WTC11 (cell line): ENCODE measurements around the gene FAM151A. TPM values are rescaled to one million over a fixed set of nuclear protein-coding genes. Genes with fewer than 3 reads are reported as not detected.

ENCODE experiments used
- ATAC-seq: fragments of 200-7000 bp; cut with Tn5 transposase; 2 replicates; pipeline ENCODE4 v1.10.0; 2021; ENCODE audit warnings: mild to moderate bottlenecking, moderate library complexity
- CTCF ChIA-PET: fragments of 300-600 bp; sonication (Branson Sonifier 250); formaldehyde crosslinking; loops from one replicate; lab custom pipeline; 2021; ENCODE audit warnings: antibody characterized with exemption; lab: Charles Lee
- POLR2A ChIA-PET: fragments of 350-600 bp; sonication (Branson Sonifier 250); formaldehyde crosslinking; loops from one replicate; lab custom pipeline; 2021; ENCODE audit warnings: antibody characterized with exemption; lab: Charles Lee
- DNase-seq: peaks from one replicate; pipeline ENCODE4 v3.0.0; 2021; ENCODE audit warnings: low spot score
- H3K27ac Mint-ChIP-seq: 2 replicates; pipeline ENCODE4 v1.8.0; 2021; ENCODE audit warnings: mixed read lengths
- H3K27me3 Mint-ChIP-seq: 2 replicates; pipeline ENCODE4 v1.8.0; 2021; ENCODE audit warnings: low read depth, mild to moderate bottlenecking, moderate library complexity, mixed read lengths
- H3K36me3 Mint-ChIP-seq: 2 replicates; pipeline ENCODE4 v1.8.0; 2021; ENCODE audit warnings: mixed read lengths
- H3K4me1 Mint-ChIP-seq: 2 replicates; pipeline ENCODE4 v1.8.0; 2022; ENCODE audit warnings: mixed read lengths
- H3K4me3 Mint-ChIP-seq: 2 replicates; pipeline ENCODE4 v1.8.0; 2021; ENCODE audit warnings: mild to moderate bottlenecking, moderate library complexity, mixed read lengths
- H3K9me3 Mint-ChIP-seq: 2 replicates; pipeline ENCODE4 v1.8.0; 2021; ENCODE audit warnings: mixed read lengths
- ARID4B ChIP-seq: sonication (generic); formaldehyde crosslinking; IDR thresholded peaks from 2 replicates; pipeline ENCODE4 v1.8.0; 2023; ENCODE audit warnings: missing genetic modification reagents, mild to moderate bottlenecking, borderline replicate concordance
- CREM ChIP-seq: sonication (generic); formaldehyde crosslinking; IDR thresholded peaks from 2 replicates; pipeline ENCODE4 v1.8.1; 2022; ENCODE audit warnings: mild to moderate bottlenecking, missing genetic modification reagents, moderate library complexity
- E2F1 ChIP-seq: sonication (generic); formaldehyde crosslinking; IDR thresholded peaks from 2 replicates; pipeline ENCODE4 v1.8.0; 2022; ENCODE audit warnings: mild to moderate bottlenecking, missing genetic modification reagents
- MLX ChIP-seq: sonication (generic); formaldehyde crosslinking; IDR thresholded peaks from 2 replicates; pipeline ENCODE4 v1.8.1; 2023; ENCODE audit warnings: mild to moderate bottlenecking, missing genetic modification reagents, moderate library complexity
- PRRX2 ChIP-seq: fragments of 250-450 bp; sonication (Bioruptor Pico); IDR thresholded peaks from 2 replicates; pipeline ENCODE4 v1.8.0; 2021; ENCODE audit warnings: mild to moderate bottlenecking
- SOX15 ChIP-seq: fragments of 250-450 bp; sonication (Bioruptor Pico); IDR thresholded peaks from 2 replicates; pipeline ENCODE4 v1.9.0; 2021; ENCODE audit warnings: mild to moderate bottlenecking
- TEAD1 ChIP-seq: sonication (generic); formaldehyde crosslinking; IDR thresholded peaks from 2 replicates; pipeline ENCODE4 v1.8.0; 2022; ENCODE audit warnings: mild to moderate bottlenecking, missing genetic modification reagents
- ZNF121 ChIP-seq: sonication (generic); formaldehyde crosslinking; IDR thresholded peaks from 2 replicates; pipeline ENCODE4 v1.8.0; 2023; ENCODE audit warnings: missing genetic modification reagents
- ZNF423 ChIP-seq: fragments of 250-450 bp; sonication (Bioruptor Pico); IDR thresholded peaks from 2 replicates; pipeline ENCODE4 v2.1.2; 2022; ENCODE audit warnings: mild to moderate bottlenecking, moderate library complexity
- total RNA-seq: library from RNA; stranded (reverse); gene quantifications from 3 replicates; pipeline ENCODE4 v1.2.3, GENCODE V29; 2021
- TF ChIP-seq, protein P1 (sequence below): sonication (generic); formaldehyde crosslinking; conservative IDR thresholded peaks from 2 replicates; pipeline ENCODE4 v1.8.1; 2022; ENCODE audit warnings: mild to moderate bottlenecking, missing genetic modification reagents
- TF ChIP-seq, protein P2 (sequence below): sonication (generic); formaldehyde crosslinking; IDR thresholded peaks from 2 replicates; pipeline ENCODE4 v1.8.1; 2022; ENCODE audit warnings: low read depth, mild to moderate bottlenecking, moderate library complexity, missing genetic modification reagents, borderline replicate concordance

Gene FAM151A
- total RNA-seq, 1 experiment from 2014 or later = 0.11 TPM

DNA sequence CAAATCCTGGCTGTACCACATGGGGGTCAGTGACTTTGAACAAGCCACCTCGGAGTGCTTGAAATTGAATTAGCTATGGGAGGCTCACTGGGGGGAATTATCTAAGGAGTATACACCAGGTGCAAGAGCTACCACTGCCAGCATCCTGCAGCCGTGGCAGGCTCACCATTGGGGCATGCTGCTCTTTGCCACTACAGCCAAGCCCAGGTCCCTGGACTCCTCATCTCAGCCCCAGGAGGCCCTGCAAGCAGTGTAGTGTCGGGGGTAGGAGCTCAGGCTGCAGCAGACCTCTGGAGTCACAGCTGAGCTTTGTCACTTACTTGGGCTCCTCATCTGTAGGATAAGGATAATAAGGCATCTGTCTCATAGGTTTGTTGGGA is 40.0 kb downstream of the FAM151A start:
- ATAC-seq (no peak), DNase-seq (no peak)
- Mint-ChIP-seq H3K27me3 (no peaks in the 10 kb centered on the region), H3K36me3 (no peaks in the 10 kb centered on the region), H3K27ac (no peak overlapping the region), H3K4me3 (no peak overlapping the region), H3K4me1 (peaks cover 31% of the 10 kb centered on the region), H3K9me3 (no peaks in the 10 kb centered on the region)
- TF ChIP-seq CREM (CRISPR knock-in tag) (no peak), SOX15 (CRISPR knock-in tag) (no peak), E2F1 (CRISPR knock-in tag) (no peak), PRRX2 (CRISPR knock-in tag) (no peak), TEAD1 (no peak), ZNF121 (CRISPR knock-in tag) (no peak)
- TF ChIP-seq, protein P1, sequence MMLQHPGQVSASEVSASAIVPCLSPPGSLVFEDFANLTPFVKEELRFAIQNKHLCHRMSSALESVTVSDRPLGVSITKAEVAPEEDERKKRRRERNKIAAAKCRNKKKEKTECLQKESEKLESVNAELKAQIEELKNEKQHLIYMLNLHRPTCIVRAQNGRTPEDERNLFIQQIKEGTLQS (CRISPR knock-in tag) = no peak
- ChIA-PET POLR2A (interaction anchor here (0.6 kb wide), 1 partner anchor 10 kb away, joined by 4 read pairs; no protein-coding TSS in a partner anchor), CTCF (interaction anchor here (0.7 to 2.0 kb wide), 5 partner anchors 8 to 218 kb away, joined by 3 to 6 read pairs (median 3); no protein-coding TSS in a partner anchor)

- H3K27me3 Mint-ChIP-seq = no peaks in the 10 kb centered on the region
- ChIA-PET CTCF (interaction anchor here (0.7 to 2.0 kb wide), 6 partner anchors 9 to 219 kb away, joined by 3 to 6 read pairs (median 3); partner anchors contain the start of gene ACOT11), POLR2A (interaction anchor here (0.6 kb wide), 1 partner anchor 9 kb away, joined by 4 read pairs; no protein-coding TSS in a partner anchor)
- no peaks in the 10 kb centered on the region for H3K36me3 Mint-ChIP-seq
- H3K4me3 Mint-ChIP-seq = no peak overlapping the region
- no peak for TF ChIP-seq E2F1 (CRISPR knock-in tag)
- TF ChIP-seq ARID4B (CRISPR knock-in tag) = no peak
- no peak for TF ChIP-seq MLX (CRISPR knock-in tag)
- TF ChIP-seq, protein P2, sequence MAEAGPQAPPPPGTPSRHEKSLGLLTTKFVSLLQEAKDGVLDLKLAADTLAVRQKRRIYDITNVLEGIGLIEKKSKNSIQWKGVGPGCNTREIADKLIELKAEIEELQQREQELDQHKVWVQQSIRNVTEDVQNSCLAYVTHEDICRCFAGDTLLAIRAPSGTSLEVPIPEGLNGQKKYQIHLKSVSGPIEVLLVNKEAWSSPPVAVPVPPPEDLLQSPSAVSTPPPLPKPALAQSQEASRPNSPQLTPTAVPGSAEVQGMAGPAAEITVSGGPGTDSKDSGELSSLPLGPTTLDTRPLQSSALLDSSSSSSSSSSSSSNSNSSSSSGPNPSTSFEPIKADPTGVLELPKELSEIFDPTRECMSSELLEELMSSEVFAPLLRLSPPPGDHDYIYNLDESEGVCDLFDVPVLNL = no peak
- TF ChIP-seq ZNF423 (CRISPR knock-in tag) = peak; percentile 64
- DNase-seq = peak; percentile 66
- H3K27ac Mint-ChIP-seq = peak overlapping the region; percentile 45; the same call in 1 of the 2 replicates
- H3K9me3 Mint-ChIP-seq = no peaks in the 10 kb centered on the region
- peaks cover 30% of the 10 kb centered on the region for H3K4me1 Mint-ChIP-seq
- peak; percentile 56 for ATAC-seq
Measured at GRCh38 chr1:54582566-54583306, 40.6 kb downstream of the FAM151A start.
